Prostate gland (tissue), 2 donors: ENCODE data around the gene SLC8A2.

ENCODE experiments used
- CTCF ChIP-seq, 4 experiments: fragments of 200-600 bp in 2 of 4; fragments of 450-650 bp in 2 of 4; sonication (generic) in 2 of 4; IDR thresholded peaks; 1 replicate in 3 of 4; 2 replicates in 1 of 4; pipeline ENCODE4 v1.5.1; 2016 to 2019; ENCODE audit warnings: antibody characterized with exemption in 4 of 4, mild to moderate bottlenecking in 2 of 4, moderate library complexity in 2 of 4
- POLR2A ChIP-seq: fragments of 450-650 bp; IDR thresholded peaks from one replicate; pipeline ENCODE4 v1.6.1; 2016; ENCODE audit warnings: antibody characterized with exemption, mild to moderate bottlenecking
- POLR2AphosphoS5 ChIP-seq: sonication (generic); formaldehyde crosslinking; IDR thresholded peaks from one replicate; pipeline ENCODE4 v1.6.1; 2017; ENCODE audit warnings: antibody characterized with exemption

GRCh38 chr19:47498561-47498960 lies 26.9 kb upstream of the SLC8A2 start:
- no peak for TF ChIP-seq CTCF (IDR thresholded peaks at IDR 0.05)
- TF ChIP-seq POLR2A: no peak
- no peak for TF ChIP-seq POLR2AphosphoS5
